Activated T-cell treated with anti-CD3 and anti-CD28 coated beads for 4 hours (primary cell): Measurements from ENCODE around the gene CD3G.
A peak's percentile ranks its signal among the peaks of the same experiment; 100 is the strongest.
"Not testable (repeated sequence)": the region's sequence is repeated elsewhere in the genome, so short reads cannot be mapped to it uniquely, and the experiment has no call there.

Source experiments
- DNase-seq: peaks from one replicate; pipeline ENCODE4 v3.0.0-alpha.2; 2020

Gene CD3G

DNA sequence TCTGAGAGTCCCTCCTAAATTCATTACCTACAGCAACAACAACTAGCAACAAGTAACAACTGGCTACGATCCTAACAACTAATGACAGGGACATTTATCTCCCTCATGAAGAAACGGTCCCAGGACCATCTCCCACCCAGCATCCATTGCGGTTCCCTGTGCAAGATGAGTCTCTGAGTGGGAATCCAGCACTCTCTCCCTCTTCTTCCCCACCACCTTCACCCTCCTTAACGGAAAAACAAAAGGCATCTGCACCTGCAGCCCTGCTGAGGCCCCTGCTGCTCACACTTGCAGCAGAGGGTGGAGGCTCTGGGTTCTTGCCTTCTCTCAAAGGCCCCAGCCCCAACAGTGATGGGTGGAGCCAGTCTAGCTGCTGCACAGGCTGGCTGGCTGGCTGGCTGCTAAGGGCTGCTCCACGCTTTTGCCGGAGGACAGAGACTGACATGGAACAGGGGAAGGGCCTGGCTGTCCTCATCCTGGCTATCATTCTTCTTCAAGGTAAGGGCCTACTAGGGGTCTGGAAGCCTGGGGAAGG lies at the start of gene CD3G:
Gene CD3G (plus strand): TSS at position 364 of the 535 bp plus-strand sequence. CDS start 80 bp downstream, at position 444.
- DNase-seq: peak; percentile 55

DNA sequence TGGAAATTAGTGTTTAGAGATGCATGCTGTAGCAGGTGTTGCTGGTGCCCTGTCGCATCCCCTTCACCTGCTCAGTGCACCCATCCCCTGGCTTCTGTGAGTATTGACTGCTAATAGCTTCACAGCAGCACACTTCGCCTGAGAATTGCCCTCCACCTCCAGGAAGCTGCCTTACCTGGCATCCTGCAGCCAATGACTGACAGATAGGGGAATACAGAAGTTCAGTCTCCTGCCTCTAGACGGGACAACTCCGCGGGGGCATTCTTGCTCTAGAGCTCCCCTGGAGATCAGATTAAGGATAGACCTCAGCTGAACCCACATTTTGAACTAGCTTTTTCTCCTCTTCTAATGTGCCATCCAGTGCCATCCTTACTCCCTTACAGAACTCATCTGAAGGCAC lies 48.9 kb upstream of the CD3G start:
- no peak for DNase-seq

DNA sequence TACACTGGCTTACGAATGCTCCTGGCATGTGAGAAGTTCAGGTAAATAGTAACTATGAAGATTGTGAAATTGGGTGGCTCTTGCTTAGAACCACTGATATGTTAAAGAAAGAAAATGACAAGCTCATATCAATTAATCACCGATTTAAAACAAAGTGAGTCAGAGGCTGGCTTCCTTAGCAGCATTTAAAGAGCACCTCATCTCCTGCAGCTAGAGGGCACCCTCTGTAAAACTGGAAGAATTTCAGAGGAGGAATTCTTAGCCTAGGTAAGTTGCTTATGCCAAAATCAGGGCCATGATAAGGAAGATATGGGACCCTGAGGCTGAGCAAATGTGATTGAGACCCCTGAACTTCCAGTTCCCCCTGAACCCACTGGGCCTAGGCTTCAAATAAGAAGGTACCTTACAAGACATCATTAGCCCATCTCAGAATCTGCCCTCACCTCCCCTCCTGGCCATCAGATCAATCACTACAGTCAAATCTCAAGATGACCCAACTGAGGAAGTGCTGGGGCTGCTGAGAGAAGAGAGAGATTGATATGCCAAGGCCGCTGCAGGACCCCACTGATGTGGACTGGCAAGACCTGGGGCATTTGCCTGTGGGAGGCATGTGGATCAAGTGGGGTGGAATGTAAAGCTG lies 48.2 kb upstream of the CD3G start:
- peak; percentile 40 for DNase-seq

DNA sequence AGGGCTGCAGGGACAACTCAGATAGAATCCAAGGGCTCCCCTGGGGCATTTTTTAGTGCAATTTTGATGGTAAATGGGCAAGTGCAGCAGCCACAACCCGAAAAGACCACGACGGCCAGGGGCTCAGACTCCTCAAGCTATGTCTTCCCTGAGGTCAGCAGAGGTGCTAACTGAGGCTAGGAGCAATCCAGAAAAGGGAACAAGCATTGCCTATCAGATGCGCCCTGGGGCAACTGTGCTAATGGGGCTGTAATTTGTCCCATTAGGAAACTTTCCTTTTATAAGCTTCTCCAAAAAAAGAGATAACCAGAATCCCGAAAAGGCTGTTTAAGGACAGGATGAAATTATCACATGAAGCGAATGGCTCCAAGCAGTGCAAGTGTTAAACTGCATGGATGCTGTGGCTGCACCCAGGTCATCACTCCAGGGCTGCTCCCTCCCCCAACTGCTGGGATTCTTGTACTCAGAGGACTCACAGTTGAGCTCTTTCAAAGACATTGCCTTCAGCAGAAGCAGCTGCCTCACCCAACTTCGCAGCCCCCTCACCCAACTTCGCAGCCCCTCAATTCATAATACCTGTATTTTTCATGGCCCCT lies 42.4 kb upstream of the CD3G start:
- DNase-seq: no peak

DNA sequence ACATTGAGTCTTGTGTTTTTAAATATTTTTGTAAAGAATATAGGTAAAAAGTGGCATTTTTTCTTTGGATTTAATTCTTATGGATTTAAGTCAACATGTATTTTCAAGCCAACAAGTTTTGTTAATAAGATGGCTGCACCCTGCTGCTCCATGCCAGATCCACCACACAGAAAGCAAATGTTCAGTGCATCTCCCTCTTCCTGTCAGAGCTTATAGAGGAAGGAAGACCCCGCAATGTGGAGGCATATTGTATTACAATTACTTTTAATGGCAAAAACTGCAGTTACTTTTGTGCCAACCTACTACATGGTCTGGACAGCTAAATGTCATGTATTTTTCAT lies 39.9 kb upstream of the CD3G start:
- DNase-seq: no peak

DNA sequence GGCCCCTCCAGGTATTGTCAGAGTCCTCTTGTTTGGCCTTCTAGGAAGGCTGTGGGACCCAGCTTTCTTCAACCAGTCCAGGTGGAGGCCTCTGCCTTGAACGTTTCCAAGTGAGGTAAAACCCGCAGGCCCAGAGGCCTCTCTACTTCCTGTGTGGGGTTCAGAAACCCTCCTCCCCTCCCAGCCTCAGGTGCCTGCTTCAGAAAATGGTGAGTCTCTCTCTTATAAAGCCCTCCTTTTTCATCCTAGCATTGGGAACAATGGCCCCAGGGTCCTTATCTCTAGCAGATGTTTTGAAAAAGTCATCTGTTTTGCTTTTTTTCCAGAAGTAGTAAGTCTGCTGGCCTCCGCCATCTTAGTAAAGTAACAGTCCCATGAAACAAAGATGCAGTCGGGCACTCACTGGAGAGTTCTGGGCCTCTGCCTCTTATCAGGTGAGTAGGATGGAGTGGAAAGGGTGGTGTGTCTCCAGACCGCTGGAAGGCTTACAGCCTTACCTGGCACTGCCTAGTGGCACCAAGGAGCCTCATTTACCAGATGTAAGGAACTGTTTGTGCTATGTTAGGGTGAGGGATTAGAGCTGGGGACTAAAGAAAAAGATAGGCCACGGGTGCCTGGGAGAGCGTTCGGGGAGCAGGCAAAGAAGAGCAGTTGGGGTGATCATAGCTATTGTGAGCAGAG lies 39.4 kb upstream of the CD3G start, which contains the start of gene CD3E:
Gene CD3E (plus strand): TSS at position 163 of the 681 bp plus-strand sequence. CDS start 223 bp downstream, at position 386.
- peak; percentile 43 for DNase-seq

DNA sequence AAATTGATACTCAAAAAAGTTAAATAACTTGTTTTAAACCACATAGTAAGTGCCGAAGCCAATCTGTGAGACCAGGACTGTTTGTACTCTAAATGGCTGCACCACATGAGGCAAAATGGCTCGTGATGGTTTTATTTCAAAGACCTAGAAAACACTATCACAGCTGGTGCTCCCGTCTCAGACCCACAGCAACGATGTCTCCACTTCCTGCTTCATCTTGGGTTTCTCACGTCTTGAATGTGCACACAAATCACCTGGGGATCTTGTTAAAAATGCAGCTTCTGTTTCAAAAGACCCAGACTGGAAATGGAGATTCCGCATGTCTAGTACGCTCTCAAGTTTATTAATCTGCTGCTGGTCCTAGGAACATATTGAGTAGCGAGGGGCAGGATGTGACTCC lies 38.4 kb upstream of the CD3G start:
- DNase-seq: no peak

DNA sequence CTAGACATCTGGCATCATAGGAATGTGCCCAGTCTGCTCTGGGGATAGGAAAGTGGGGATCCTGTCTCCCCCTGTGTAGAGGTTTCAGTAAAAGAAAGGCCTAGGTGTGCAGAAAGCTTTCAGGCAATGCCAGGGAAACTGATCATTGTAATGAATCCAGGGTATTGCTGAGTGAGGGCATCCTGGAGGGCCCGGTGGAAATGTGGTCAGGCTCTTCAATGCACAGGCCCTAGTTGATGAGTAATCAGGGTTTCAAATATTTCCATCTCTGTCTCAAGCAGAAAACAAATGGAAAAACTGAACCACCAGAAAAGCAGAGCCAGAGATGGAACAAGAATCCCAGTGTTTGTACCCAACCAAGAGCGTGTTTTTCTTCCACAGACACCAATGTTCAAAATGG lies 37.6 kb upstream of the CD3G start:
- DNase-seq: no peak

DNA sequence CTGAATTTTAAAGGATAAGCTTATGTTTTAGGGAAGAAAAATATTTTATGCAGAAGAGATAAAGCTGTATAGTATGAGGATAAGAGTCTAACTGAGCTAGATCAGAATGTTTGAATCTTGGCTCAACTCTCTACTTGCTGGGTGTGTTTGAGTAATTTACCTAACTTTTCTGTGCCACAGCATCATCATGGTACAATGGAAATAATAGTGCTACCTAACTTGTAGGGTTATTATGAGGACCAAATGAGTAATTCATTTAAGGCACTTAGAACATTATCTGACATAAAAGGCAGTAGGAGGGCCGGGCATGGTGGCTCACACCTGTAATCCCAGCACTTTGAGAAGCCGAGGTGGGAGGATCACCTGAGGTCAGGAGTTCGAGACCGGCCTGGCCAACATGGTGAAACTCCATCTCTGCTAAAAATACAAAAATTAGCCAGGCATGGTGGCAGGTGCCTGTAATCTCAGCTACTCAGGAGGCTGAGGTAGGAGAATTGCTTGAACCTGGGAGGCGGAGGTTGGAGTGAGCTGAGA lies 35.1 kb upstream of the CD3G start:
- DNase-seq: not testable (repeated sequence)

DNA sequence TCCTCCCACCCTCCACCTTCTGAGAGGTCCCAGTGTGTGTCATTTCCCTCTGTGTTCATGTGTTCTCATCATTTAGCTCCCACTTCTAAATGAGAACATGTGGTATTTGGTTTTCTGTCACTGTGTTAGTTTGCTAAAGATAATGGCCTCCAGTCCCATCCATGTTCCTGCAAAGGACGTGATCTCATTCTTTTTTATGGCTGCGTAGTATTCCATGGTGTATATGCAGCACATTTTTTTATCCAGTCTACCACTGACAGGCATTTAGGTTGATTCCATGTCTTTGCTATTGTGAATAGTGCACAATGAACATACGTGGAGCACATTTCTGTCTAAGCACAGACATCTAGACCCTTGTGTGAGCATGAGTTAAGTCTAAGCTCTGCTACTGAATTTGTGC lies 33.9 kb upstream of the CD3G start:
- DNase-seq: no peak

DNA sequence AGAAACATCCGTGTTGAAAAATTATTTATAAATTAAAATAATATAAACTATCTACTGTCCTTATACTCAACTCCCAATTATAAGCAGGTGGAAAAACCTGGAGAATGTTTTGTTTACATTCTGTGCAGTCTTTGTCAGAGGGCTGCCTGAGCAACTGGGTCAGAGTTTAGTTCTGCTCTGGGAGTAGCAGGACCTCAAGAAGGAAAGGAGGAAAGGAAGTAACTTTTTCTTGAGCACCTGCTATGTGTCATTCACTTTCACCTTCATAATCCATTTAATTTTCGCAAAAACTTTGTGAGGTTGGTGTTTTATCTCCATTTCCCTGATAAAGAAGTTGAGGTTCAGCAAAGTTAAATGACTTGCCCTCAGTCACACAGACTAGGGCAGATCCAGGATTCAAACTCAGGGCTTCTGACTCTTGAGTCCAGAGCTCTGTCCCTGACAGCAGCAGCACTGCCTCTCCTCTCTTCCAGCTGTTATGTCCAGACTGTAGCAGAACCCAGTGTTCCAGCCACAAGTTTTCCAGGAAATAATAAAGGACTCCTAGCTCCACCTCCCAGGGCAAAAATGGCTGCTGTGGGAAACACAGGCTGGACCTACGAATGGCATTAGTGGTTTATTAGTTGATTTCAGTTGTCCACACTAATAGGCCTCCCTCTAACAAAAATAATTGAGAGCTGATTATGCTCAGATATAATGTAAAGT lies 33.2 kb upstream of the CD3G start:
- no peak for DNase-seq

DNA sequence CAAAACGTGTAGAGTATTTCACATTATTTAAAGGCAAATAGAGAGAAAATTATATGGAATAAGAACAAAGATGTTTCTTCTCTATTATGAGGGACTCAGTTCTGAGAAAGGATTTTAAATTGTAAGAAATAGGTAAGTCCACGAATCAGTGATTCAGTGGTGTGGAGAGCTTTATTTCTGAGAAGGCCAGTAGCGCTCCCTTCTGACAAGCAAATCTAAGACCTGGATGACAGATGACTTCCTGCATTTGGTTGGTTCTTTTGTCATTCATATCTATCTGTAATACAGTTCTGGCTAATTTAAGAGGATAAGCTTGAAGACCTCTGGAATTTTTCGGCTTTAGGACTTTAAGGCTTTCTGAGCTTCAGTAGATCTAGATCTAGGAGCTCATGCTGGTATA lies 32.6 kb upstream of the CD3G start:
- DNase-seq: no peak

DNA sequence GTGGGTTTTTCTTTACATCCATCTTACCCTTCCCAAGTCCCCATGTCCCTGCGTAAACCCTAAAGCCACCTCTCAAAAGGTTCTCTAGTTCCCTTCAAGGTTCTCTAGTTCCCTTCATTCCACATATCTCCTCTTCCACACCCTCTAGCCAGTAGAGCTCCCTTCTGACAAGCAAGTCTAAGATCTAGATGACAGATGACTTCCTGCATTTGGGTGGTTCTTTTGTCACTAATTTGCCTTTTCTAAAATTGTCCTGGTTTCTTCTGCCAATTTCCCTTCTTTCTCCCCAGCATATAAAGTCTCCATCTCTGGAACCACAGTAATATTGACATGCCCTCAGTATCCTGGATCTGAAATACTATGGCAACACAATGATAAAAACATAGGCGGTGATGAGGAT lies 31.8 kb upstream of the CD3G start:
- no peak for DNase-seq

DNA sequence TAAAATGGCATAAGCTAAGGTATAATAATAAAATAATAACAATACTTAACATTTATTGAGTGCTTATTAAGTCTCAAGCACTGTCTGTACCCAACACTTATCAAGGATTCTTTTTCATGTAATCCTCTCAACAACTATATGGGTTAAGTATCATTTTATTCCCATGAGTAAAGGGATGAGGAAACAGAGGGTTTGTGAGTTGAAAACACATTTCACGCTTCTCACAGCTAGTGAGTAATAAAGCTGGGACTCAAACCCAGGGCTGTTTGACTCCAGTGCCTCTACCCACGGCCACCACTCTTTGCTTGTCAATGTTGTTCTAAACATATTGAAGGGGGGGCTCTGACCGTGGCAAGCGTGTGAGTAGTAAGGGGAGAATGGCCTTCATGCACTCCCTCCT lies 30.9 kb upstream of the CD3G start:
- no peak for DNase-seq

DNA sequence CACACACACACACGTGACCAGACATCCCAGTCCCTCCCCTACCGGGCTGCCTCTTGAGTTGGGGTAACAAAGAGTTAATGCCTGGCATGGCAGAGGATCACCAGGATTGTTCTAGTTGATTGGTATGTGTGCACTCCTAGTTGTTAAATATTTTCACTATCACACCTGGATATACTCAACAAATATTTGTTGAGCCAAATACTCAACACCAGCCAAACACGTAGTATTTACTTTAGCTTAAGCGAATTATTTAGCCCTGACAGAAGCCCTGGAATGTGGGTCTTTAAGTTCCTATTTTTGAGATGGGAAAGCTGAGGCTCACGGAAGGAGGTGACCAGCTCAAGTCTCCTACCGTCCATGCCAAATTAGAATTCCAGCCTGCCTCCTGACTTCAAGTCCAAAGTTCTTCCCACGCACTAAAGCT lies 29.1 kb upstream of the CD3G start:
- no peak for DNase-seq

DNA sequence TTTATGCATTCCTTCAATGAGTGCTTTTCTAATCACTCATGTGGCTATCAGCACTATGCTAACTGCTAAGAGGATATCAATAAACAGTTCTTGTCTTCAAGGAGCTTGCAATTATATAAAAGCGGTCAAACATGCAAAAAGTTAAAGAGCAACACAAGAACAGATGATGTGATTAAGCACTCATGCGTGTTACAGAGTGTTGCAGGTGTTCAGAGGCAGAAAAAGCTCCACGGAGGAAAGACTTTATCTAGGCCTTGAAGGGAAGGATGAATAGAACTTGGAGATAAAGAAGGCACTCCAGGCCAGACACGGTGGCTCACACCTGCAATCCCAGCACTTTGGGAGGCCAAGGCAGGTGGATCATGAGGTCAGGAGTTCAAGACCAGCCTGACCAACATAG lies 26.0 kb upstream of the CD3G start:
- no peak for DNase-seq

DNA sequence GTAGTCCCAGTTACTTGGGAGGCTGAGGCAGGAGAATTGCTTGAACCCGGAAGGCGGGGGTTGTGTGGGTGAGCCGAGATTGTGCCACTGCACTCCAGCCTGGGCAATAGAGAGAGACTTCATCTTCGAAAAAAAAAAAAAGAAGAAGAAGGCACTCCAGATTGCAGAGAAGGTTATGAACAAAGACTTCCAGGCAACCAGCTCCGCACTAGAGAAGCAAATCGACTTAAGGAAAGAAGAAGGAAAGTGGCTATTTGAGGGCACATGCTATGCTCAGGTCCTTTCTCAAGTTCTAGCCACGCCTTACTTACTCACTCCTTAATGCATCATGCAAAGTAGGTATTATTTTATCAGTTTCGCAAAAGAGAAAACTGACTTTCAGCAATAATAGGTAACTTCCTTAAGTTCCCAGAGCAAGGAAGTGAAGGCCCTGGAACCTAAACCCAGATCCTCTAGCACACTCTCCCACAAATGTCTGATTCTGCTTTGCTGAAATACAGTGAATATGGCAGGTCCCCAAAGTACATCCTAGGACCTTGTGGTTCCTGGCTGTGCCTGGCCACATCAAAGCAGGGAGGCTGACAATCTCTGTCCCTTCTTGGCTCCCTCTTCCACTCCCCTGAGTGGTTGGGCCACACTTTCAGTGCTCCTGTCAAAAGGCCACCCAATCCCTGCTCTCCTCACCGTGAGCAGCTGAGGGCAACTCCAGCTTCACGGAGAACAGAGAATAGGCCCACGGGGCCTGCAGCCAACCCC lies 25.4 kb upstream of the CD3G start:
- no peak for DNase-seq

DNA sequence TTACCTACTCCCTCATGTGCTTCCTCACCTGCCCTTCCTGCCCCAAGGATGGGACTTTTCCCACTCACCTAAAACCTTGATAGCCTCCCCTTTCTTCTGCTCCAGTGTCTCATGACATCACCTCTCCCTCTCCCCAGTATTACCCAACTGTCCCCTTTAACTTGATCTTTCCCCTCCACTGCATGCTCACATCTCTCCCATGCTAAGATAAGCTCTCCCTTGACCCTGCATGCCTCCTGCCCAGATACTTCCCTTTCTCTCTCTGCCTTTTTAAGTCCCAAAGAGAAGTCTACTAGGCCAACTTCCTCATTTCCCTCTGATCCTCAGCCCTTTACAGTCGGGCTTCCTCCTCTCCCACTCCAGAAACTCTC lies 24.8 kb upstream of the CD3G start:
- DNase-seq: no peak

DNA sequence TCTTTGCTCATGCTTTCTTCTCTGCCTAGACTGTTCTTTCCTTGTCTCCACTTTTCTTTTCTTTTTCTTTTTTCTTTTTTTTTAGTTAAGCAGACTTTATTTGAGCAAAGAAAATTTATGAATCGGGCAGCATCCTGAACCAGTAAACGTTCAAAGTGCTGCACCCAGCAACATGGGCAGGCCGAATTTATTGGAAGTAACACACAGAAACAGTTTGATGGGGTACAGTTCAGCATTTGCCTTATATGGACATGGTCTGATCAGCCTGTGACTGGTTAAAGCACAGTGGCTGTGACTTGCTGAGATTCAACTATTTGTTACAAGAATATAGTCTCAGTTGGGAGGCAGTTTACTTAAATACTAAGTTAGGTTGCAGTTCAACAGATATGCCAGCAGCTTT lies 23.6 kb upstream of the CD3G start:
- DNase-seq: no peak

DNA sequence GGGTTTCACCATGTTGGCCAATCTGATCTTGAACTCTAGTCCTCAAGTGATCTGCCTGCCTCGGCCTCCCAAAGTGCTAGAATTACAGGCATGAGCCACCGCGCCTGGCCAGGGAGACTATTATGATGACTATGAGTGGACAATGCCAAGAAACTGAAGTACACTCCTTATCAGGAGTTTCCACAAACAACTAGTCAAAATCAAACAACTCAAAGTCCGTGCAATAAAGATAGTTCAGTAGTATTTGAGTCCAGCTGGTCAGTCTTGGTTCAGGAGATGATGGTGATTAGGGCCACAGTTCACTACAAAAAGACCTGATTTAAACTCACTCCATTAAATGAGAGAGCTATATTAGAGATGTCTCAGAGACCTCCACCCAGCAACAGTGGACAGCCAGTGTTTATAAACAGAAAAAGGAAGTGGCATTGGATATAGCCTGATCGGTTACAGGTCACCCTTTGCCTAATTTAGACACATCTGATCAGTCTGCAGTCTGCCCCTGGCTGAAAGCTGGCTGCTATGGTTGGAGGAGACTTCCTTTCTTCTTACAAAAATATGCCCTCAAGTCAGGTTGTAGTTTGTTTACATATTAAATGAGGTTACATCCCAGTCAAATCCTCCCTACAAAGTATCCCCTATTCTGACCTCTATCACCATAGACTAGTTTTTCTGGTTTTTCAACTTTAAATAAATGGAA lies 22.6 kb upstream of the CD3G start:
- no peak for DNase-seq

DNA sequence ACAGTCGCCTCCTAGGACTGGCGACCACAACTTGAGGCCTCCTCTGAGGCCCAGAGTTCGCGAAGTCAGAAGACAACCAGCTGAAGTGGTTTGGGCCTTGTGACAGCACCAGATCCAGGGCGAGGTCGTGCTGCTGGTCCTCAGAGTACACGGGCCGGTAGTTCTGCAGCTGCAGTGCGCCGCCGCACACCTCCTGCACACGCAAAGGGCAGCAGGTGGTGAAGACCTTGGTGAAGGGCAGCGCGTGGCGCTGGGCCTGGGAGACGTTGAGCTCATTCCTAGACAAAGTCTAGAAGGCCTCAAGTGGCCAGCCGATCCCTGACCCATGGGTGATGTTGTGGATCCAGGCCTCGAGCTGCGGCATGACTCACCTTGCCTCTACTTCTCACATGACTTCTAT lies 21.4 kb upstream of the CD3G start:
- no peak for DNase-seq

DNA sequence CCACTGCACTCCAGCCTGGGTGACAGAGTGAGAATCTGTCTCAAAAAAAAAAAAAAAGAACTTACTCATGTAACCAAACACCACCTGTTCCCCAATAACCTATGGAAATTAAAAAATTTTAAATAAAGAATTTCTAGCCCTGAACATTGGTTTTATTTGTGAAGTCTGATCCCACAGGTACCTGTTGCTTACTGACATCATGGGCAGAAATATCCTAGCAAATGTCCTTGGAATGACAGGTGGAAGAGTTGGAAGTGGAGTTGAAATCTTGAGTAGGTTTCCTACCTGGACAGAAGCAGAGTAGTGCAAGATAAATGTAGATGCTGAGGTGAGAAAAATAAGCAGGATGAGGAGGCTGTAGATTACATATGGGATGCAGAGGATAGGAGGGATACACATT lies 18.9 kb upstream of the CD3G start:
- DNase-seq: no peak
